A549 (cell line): Measurements from ENCODE around the gene CASP7.

Source experiments
- CEBPB ChIP-seq, 2 experiments: fragments of >200 bp in 1 of 2; sonication (Bioruptor Twin) in 1 of 2; formaldehyde crosslinking in 1 of 2; IDR thresholded peaks; 2 replicates each; pipeline ENCODE4 v1.6.1; 2012 to 2016
- CHD2 ChIP-seq: fragments of 150-350 bp; IDR thresholded peaks from 2 replicates; pipeline ENCODE4 v1.6.1; 2014; ENCODE audit warnings: low read length; ENCODE audit not compliant: partially characterized antibody
- EP300 ChIP-seq, 2 experiments: fragments of >200 bp; sonication (Bioruptor Twin); formaldehyde crosslinking; IDR thresholded peaks; 2 replicates in 1 of 2; 3 replicates in 1 of 2; pipeline ENCODE4 v1.6.1; 2016 to 2017
- ESRRA ChIP-seq: fragments of 150-350 bp; IDR thresholded peaks from 2 replicates; pipeline ENCODE4 v1.6.1; 2014; ENCODE audit warnings: mild to moderate bottlenecking, low read length, borderline replicate concordance
- HDAC2 ChIP-seq: fragments of 200-600 bp; sonication (generic); IDR thresholded peaks from 2 replicates; pipeline ENCODE4 v1.6.1; 2016
- KDM5A ChIP-seq: fragments of 200-600 bp; sonication (generic); IDR thresholded peaks from 2 replicates; pipeline ENCODE4 v1.6.1; 2016; ENCODE audit warnings: antibody characterized with exemption, mild to moderate bottlenecking
- POLR2A ChIP-seq: IDR thresholded peaks from 2 replicates; pipeline ENCODE4 v1.6.1; 2012; ENCODE audit warnings: mild to moderate bottlenecking, low read length
- POLR2AphosphoS2 ChIP-seq: conservative IDR thresholded peaks from 2 replicates; pipeline ENCODE4 v1.6.1; 2012; ENCODE audit warnings: low read length, improper control_type of control experiment, inconsistent platforms
- RAD21 ChIP-seq, 2 experiments: fragments of >200 bp in 1 of 2; sonication (Bioruptor Twin) in 1 of 2; formaldehyde crosslinking in 1 of 2; IDR thresholded peaks in 1 of 2; conservative IDR thresholded peaks in 1 of 2; 2 replicates in 1 of 2; 3 replicates in 1 of 2; pipeline ENCODE4 v1.6.1; 2012 to 2018; ENCODE audit warnings: inconsistent platforms in 1 of 2
- ZFP36 ChIP-seq: fragments of 450-650 bp; IDR thresholded peaks from 2 replicates; pipeline ENCODE4 v1.6.1; 2014; ENCODE audit warnings: borderline replicate concordance; ENCODE audit not compliant: partially characterized antibody
- TF ChIP-seq, protein P1 (sequence below): fragments of 450-650 bp; IDR thresholded peaks from 2 replicates; pipeline ENCODE4 v1.6.1; 2014; ENCODE audit warnings: antibody characterized with exemption
- TF ChIP-seq, protein P2 (sequence below): fragments of >200 bp; sonication (Bioruptor Twin); formaldehyde crosslinking; IDR thresholded peaks from 3 replicates; pipeline ENCODE4 v1.5.1; 2016
- TF ChIP-seq, protein P3 (sequence below): fragments of 250-450 bp; sonication (Bioruptor Pico); IDR thresholded peaks from 2 replicates; pipeline ENCODE4 v1.5.0; 2021; ENCODE audit warnings: mild to moderate bottlenecking, moderate library complexity, borderline replicate concordance
- TF ChIP-seq, protein P4 (sequence below): IDR thresholded peaks from 2 replicates; pipeline ENCODE4 v1.6.1; 2012; ENCODE audit warnings: low read depth, borderline replicate concordance

DNA sequence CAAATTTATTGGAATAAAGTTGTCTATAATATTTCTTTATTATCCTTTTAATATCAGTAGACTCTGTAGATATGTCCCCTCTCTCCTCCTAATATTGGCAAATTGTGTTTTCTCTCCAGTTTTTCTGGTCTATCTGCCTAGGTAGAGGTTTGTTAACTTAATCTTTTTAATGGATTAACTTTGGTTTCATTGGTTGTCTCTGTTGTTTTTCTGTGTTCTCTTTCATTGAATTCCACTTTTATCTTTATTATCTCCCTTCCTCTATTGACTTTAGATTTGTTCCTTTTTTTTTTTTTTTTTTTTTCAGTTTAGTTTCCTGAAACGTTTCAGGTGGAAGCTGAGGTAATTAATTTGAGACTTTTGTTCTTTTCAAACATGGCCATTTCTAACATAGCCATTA is 82.4 kb downstream of the CASP7 start:
- TF ChIP-seq, protein P1, sequence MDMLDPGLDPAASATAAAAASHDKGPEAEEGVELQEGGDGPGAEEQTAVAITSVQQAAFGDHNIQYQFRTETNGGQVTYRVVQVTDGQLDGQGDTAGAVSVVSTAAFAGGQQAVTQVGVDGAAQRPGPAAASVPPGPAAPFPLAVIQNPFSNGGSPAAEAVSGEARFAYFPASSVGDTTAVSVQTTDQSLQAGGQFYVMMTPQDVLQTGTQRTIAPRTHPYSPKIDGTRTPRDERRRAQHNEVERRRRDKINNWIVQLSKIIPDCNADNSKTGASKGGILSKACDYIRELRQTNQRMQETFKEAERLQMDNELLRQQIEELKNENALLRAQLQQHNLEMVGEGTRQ, result no peak
- TF ChIP-seq, protein P2, sequence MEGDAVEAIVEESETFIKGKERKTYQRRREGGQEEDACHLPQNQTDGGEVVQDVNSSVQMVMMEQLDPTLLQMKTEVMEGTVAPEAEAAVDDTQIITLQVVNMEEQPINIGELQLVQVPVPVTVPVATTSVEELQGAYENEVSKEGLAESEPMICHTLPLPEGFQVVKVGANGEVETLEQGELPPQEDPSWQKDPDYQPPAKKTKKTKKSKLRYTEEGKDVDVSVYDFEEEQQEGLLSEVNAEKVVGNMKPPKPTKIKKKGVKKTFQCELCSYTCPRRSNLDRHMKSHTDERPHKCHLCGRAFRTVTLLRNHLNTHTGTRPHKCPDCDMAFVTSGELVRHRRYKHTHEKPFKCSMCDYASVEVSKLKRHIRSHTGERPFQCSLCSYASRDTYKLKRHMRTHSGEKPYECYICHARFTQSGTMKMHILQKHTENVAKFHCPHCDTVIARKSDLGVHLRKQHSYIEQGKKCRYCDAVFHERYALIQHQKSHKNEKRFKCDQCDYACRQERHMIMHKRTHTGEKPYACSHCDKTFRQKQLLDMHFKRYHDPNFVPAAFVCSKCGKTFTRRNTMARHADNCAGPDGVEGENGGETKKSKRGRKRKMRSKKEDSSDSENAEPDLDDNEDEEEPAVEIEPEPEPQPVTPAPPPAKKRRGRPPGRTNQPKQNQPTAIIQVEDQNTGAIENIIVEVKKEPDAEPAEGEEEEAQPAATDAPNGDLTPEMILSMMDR, result no peak
- TF ChIP-seq, protein P3, sequence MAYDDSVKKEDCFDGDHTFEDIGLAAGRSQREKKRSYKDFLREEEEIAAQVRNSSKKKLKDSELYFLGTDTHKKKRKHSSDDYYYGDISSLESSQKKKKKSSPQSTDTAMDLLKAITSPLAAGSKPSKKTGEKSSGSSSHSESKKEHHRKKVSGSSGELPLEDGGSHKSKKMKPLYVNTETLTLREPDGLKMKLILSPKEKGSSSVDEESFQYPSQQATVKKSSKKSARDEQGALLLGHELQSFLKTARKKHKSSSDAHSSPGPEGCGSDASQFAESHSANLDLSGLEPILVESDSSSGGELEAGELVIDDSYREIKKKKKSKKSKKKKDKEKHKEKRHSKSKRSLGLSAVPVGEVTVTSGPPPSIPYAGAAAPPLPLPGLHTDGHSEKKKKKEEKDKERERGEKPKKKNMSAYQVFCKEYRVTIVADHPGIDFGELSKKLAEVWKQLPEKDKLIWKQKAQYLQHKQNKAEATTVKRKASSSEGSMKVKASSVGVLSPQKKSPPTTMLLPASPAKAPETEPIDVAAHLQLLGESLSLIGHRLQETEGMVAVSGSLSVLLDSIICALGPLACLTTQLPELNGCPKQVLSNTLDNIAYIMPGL (CRISPR knock-in tag), result no peak
- TF ChIP-seq EP300 (IDR thresholded peaks at IDR 0.05), result no peak
- TF ChIP-seq ESRRA, result no peak
- TF ChIP-seq, protein P4, sequence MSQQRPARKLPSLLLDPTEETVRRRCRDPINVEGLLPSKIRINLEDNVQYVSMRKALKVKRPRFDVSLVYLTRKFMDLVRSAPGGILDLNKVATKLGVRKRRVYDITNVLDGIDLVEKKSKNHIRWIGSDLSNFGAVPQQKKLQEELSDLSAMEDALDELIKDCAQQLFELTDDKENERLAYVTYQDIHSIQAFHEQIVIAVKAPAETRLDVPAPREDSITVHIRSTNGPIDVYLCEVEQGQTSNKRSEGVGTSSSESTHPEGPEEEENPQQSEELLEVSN, result no peak
- no peak for TF ChIP-seq CEBPB (IDR thresholded peaks at IDR 0.05)
- no peak for TF ChIP-seq ZFP36
- no peak for TF ChIP-seq KDM5A
- no peak for TF ChIP-seq POLR2AphosphoS2
- TF ChIP-seq RAD21 (conservative IDR thresholded peaks at IDR 0.05 in 1 of 2, IDR thresholded peaks at IDR 0.05 in 1 of 2), result no peak
- TF ChIP-seq POLR2A, result no peak
- TF ChIP-seq HDAC2, result no peak
- no peak for TF ChIP-seq CHD2
